ENCODE results near the gene DEAF1. TPM values are rescaled to one million over a fixed set of nuclear protein-coding genes. Genes with fewer than 3 reads are reported as not detected.

Gene DEAF1
- total and polyA plus RNA-seq, 10 of the 15 experiments (the other 5 are each of a cell fraction or from before 2014, with no cell fraction given), result 0.68 to 51.3 (median 25.9) TPM

DNA sequence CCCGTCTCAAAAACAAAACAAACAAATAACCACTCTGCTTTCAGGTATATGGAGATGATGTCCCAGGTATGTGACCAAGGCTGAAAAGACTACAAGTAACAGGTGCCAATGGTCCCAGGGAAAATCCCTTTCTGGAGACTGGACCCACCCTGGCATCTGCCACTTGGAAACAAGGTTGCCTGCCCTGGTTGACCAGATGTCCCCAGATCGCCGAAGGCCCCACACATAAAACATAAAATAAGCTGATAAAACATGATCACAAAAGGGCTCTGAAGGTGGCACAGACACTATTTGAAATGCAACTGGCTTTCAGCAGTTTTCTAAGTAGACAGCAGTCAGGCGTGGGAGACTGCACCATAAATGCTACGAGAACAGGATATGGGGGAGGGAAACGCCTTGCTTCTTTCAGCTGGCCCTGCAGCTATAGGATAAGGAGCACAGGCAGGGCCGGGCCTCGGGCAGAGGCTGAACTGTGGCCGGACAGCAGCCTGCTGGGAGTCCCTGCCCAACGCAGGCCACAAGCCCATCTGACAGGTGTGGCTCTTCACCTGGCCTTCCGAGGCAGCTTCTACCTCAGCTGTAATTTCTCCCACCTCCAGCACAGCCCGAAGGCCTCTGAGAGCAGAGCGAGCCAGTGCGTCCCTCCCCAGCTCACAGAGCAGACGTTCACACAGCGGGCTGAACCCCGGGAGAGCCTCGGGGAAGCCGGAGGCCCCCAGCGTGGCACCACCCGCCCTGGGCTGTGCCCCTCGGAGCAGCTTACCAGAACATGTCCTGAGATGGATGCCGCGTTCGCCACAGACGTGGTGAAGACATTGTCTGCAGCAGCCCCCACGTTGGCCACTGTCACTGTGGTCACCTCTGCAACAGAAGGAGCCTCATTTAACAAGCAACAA lies 4.0 kb downstream of the DEAF1 start:
- Histone ChIP-seq H3K4me1 (ENCODE audit: control insufficient read depth, insufficient read depth, low read length) (peaks cover 16% of the 10 kb centered on the region), H3K27ac (ENCODE audit: control insufficient read depth, insufficient read depth) (no peak overlapping the region), H3K9ac (ENCODE audit: control insufficient read depth, insufficient read depth, low read length) (no peak overlapping the region), H3K79me2 (ENCODE audit: control insufficient read depth, insufficient read depth, low read length) (peaks cover 28% of the 10 kb centered on the region), H3K9me3 (replicated peaks; ENCODE audit: control insufficient read depth, insufficient read depth, low read length) (no peaks in the 10 kb centered on the region), H4K20me1 (ENCODE audit: control insufficient read depth, insufficient read depth) (no peaks in the 10 kb centered on the region; the same call in 1 of the 2 replicates), H3K4me2 (ENCODE audit: control insufficient read depth, insufficient read depth) (no peak overlapping the region), H3K36me3 (ENCODE audit: control insufficient read depth in 2 of 2, insufficient read depth in 2 of 2, low read length in 1 of 2) (peaks cover 10 to 15% of the 10 kb centered on the region in 2 experiments; a peak in 3 of 4 replicates), H3K27me3 (replicated peaks in 1 of 2; ENCODE audit: control insufficient read depth in 2 of 2, insufficient read depth in 2 of 2, low read length in 1 of 2) (no peaks in the 10 kb centered on the region), H2AFZ (ENCODE audit: control insufficient read depth, low read depth, low read length) (no peak overlapping the region), H3K4me3 (no peak overlapping the region)
- ChIA-PET CTCF (interaction anchor here (2.0 kb wide), 1 partner anchor 29 kb away, joined by 5 read pairs; no protein-coding TSS in a partner anchor), POLR2A (interaction anchor here (0.7 to 1.3 kb wide), 2 partner anchors 8 to 19 kb away, joined by 3 to 4 read pairs; no protein-coding TSS in a partner anchor), RAD21 (ENCODE audit: unreplicated experiment) (interaction anchor here (8.1 kb wide), 1 partner anchor 29 kb away, joined by 112 read pairs; no protein-coding TSS in a partner anchor), SMC1A (ENCODE audit: uncharacterized antibody, unreplicated experiment) (interaction anchor here (1.5 kb wide), 1 partner anchor 31 kb away, joined by 3 read pairs; no protein-coding TSS in a partner anchor)
- BruUV-seq (replicated peaks), result no TSS peak
- in situ Hi-C loops (cut with MboI), result no loop called here
- FAIRE-seq (no peak), DNase-seq (ENCODE audit: low read depth, low spot score) (no peak), ATAC-seq (no peak)
- 86% methylated on average over 26 of the region's 27 CpGs for WGBS (ENCODE audit: insufficient coverage, insufficient replicate concordance, low lambda C conversion rate, missing lambda C conversion rate)
- intact Hi-C loops (cut with micrococcal nuclease; ENCODE audit: unreplicated experiment), result no loop called here
- TF ChIP-seq ZBTB4 (CRISPR knock-in tag; IDR thresholded peaks at IDR 0.05) (no peak), CBX3 (IDR thresholded peaks at IDR 0.05; ENCODE audit: borderline replicate concordance, low read depth) (no peak), SREBF1 (IDR thresholded peaks at IDR 0.05; ENCODE audit: low read length) (no peak), NFXL1 (IDR thresholded peaks at IDR 0.05; ENCODE audit: borderline replicate concordance) (no peak), KDM1A (IDR thresholded peaks at IDR 0.05; ENCODE audit: borderline replicate concordance) (no peak), SREBF2 (IDR thresholded peaks at IDR 0.05; ENCODE audit: low read length) (no peak), ATF7 (IDR thresholded peaks at IDR 0.05; ENCODE audit: low read depth) (no peak)
- TF ChIP-seq, protein P1, sequence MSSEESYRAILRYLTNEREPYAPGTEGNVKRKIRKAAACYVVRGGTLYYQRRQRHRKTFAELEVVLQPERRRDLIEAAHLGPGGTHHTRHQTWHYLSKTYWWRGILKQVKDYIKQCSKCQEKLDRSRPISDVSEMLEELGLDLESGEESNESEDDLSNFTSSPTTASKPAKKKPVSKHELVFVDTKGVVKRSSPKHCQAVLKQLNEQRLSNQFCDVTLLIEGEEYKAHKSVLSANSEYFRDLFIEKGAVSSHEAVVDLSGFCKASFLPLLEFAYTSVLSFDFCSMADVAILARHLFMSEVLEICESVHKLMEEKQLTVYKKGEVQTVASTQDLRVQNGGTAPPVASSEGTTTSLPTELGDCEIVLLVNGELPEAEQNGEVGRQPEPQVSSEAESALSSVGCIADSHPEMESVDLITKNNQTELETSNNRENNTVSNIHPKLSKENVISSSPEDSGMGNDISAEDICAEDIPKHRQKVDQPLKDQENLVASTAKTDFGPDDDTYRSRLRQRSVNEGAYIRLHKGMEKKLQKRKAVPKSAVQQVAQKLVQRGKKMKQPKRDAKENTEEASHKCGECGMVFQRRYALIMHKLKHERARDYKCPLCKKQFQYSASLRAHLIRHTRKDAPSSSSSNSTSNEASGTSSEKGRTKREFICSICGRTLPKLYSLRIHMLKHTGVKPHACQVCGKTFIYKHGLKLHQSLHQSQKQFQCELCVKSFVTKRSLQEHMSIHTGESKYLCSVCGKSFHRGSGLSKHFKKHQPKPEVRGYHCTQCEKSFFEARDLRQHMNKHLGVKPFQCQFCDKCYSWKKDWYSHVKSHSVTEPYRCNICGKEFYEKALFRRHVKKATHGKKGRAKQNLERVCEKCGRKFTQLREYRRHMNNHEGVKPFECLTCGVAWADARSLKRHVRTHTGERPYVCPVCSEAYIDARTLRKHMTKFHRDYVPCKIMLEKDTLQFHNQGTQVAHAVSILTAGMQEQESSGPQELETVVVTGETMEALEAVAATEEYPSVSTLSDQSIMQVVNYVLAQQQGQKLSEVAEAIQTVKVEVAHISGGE (CRISPR knock-in tag; IDR thresholded peaks at IDR 0.05), result no peak
- TF ChIP-seq, protein P2, sequence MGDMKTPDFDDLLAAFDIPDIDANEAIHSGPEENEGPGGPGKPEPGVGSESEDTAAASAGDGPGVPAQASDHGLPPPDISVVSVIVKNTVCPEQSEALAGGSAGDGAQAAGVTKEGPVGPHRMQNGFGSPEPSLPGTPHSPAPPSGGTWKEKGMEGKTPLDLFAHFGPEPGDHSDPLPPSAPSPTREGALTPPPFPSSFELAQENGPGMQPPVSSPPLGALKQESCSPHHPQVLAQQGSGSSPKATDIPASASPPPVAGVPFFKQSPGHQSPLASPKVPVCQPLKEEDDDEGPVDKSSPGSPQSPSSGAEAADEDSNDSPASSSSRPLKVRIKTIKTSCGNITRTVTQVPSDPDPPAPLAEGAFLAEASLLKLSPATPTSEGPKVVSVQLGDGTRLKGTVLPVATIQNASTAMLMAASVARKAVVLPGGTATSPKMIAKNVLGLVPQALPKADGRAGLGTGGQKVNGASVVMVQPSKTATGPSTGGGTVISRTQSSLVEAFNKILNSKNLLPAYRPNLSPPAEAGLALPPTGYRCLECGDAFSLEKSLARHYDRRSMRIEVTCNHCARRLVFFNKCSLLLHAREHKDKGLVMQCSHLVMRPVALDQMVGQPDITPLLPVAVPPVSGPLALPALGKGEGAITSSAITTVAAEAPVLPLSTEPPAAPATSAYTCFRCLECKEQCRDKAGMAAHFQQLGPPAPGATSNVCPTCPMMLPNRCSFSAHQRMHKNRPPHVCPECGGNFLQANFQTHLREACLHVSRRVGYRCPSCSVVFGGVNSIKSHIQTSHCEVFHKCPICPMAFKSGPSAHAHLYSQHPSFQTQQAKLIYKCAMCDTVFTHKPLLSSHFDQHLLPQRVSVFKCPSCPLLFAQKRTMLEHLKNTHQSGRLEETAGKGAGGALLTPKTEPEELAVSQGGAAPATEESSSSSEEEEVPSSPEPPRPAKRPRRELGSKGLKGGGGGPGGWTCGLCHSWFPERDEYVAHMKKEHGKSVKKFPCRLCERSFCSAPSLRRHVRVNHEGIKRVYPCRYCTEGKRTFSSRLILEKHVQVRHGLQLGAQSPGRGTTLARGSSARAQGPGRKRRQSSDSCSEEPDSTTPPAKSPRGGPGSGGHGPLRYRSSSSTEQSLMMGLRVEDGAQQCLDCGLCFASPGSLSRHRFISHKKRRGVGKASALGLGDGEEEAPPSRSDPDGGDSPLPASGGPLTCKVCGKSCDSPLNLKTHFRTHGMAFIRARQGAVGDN (IDR thresholded peaks at IDR 0.05), result no peak

Measured in GM12878 (cell line).